ENCODE results near the gene SYNPO. TPM values are rescaled to one million over a fixed set of nuclear protein-coding genes. Genes with fewer than 3 reads are reported as not detected.

The SYNPO gene
- polyA plus RNA-seq, 1 experiment, result 10.1 TPM

- CTCF ChIA-PET, result interaction anchor here (0.5 to 1.4 kb wide), 3 partner anchors 76 to 245 kb away, joined by 3 to 5 read pairs (median 3); no protein-coding TSS in a partner anchor
- no peak for TF ChIP-seq CTCF (IDR thresholded peaks at IDR 0.05; ENCODE audit: low read depth, low read length)
- no peaks in the 10 kb centered on the region for H3K9me3 ChIP-seq (ENCODE audit: control insufficient read depth, insufficient read depth, low read length)
- H3K27me3 ChIP-seq (ENCODE audit: control insufficient read depth, insufficient read depth, low read length), result no peaks in the 10 kb centered on the region
- no peak overlapping the region for H3K4me3 ChIP-seq (ENCODE audit: low read depth, low read length)
- POLR2A ChIA-PET, result no interaction called here
- no peak for DNase-seq (ENCODE audit: low read depth, low spot score)
- H3K27ac ChIP-seq (ENCODE audit: low read depth, low read length), result no peak overlapping the region
Observed at GRCh38 chr5:150703762-150704161, 63.3 kb downstream of the SYNPO start.

- DNase-seq (ENCODE audit: low read depth, low spot score), result no peak
- no peak for TF ChIP-seq CTCF (IDR thresholded peaks at IDR 0.05; ENCODE audit: low read depth, low read length)
- CTCF ChIA-PET, result interaction anchor here (1.0 kb wide), 1 partner anchor 145 kb away, joined by 4 read pairs; no protein-coding TSS in a partner anchor
- Histone ChIP-seq H3K4me3 (ENCODE audit: low read depth, low read length) (no peak overlapping the region), H3K27me3 (ENCODE audit: control insufficient read depth, insufficient read depth, low read length) (no peaks in the 10 kb centered on the region), H3K9me3 (ENCODE audit: control insufficient read depth, insufficient read depth, low read length) (no peaks in the 10 kb centered on the region), H3K27ac (ENCODE audit: low read depth, low read length) (no peak overlapping the region)
- POLR2A ChIA-PET, result no interaction called here
Observed at GRCh38 chr5:150706776-150707390, 66.4 kb downstream of the SYNPO start.

Other genes with a start within 250 kb of the SYNPO start
- 2.9 and 4.9 TPM in 2 replicates for gene CD74, start 227.8 kb upstream of the SYNPO start, polyA plus RNA-seq (2011; rRNA removed)
- 3,620 and 4,046 TPM in 2 replicates for gene RPS14, start 190.9 kb upstream of the SYNPO start, polyA plus RNA-seq (2011; rRNA removed)
- 52.2 and 63.2 TPM in 2 replicates for gene NDST1, start 132.5 kb upstream of the SYNPO start, polyA plus RNA-seq (2011; rRNA removed)
- 0.51 and 0.68 TPM in 2 replicates for gene MYOZ3, start 20.6 kb downstream of the SYNPO start, polyA plus RNA-seq (2011; rRNA removed)
- gene RBM22, start 60.4 kb downstream of the SYNPO start, polyA plus RNA-seq (2011; rRNA removed), result 42.4 and 49.5 TPM in 2 replicates
- gene DCTN4, start 118.4 kb downstream of the SYNPO start, polyA plus RNA-seq (2011; rRNA removed), result 54.6 and 61.1 TPM in 2 replicates
- 34.3 and 36.3 TPM in 2 replicates for gene SMIM3, start 138.1 kb downstream of the SYNPO start, polyA plus RNA-seq (2011; rRNA removed)
- gene IRGM, start 205.9 kb downstream of the SYNPO start, polyA plus RNA-seq (2011; rRNA removed), result not detected in 2 replicates